ENCODE results near the gene FASTK.

The FASTK gene

GRCh38 chr7:151081170-151082101 is 827 bp upstream of the FASTK start:
- no peak for DNase-seq

- no peak for DNase-seq
These were observed 515 bp downstream of the FASTK start for GRCh38 chr7:151080067-151080521.

GRCh38 chr7:151079199-151079910 is 1.3 kb downstream of the FASTK start:
- no peak for DNase-seq

- DNase-seq = no peak
These were observed 2.2 kb downstream of the FASTK start for GRCh38 chr7:151078233-151079040.

GRCh38 chr7:151077705-151078232 is 2.8 kb downstream of the FASTK start:
- DNase-seq = no peak

- DNase-seq = no peak
These were observed 3.5 kb downstream of the FASTK start for GRCh38 chr7:151076863-151077704.

GRCh38 chr7:151075978-151076426 is 4.6 kb downstream of the FASTK start:
- no peak for DNase-seq

- DNase-seq = no peak
These were observed 5.0 kb downstream of the FASTK start for GRCh38 chr7:151075662-151075971.

GRCh38 chr7:151074817-151075661 is 5.6 kb downstream of the FASTK start:
- DNase-seq = no peak

- no peak for DNase-seq
These were observed 6.6 kb downstream of the FASTK start for GRCh38 chr7:151073990-151074389.

- DNase-seq = no peak
These were observed 9.4 kb downstream of the FASTK start for GRCh38 chr7:151071032-151071866.

- DNase-seq = no peak
These were observed 10.0 kb downstream of the FASTK start for GRCh38 chr7:151070574-151070960.

- no peak for DNase-seq
These were observed 10.6 kb downstream of the FASTK start for GRCh38 chr7:151069841-151070573.

GRCh38 chr7:151068069-151068773 is 12.4 kb downstream of the FASTK start:
- DNase-seq = no peak

GRCh38 chr7:151066273-151066974 is 14.2 kb downstream of the FASTK start:
- no peak for DNase-seq

GRCh38 chr7:151065516-151065915 is 15.1 kb downstream of the FASTK start:
- DNase-seq = no peak

- no peak for DNase-seq
These were observed 15.6 kb downstream of the FASTK start for GRCh38 chr7:151064993-151065392.

GRCh38 chr7:151064454-151064853 is 16.2 kb downstream of the FASTK start:
- no peak for DNase-seq
